Nephron (organoid): ENCODE results near the gene WDPCP.

Experiments used
- H3K27ac Mint-ChIP-seq, 3 experiments: 2 replicates each; pipeline ENCODE4 v1.8.0; 2020; ENCODE audit warnings: mixed read lengths in 3 of 3, mild to moderate bottlenecking in 2 of 3, moderate library complexity in 1 of 3
- H3K27me3 Mint-ChIP-seq: 2 replicates; pipeline ENCODE4 v1.8.0; 2021; ENCODE audit warnings: low read depth, mild to moderate bottlenecking, moderate library complexity, mixed read lengths
- H3K36me3 Mint-ChIP-seq: 2 replicates; pipeline ENCODE4 v1.8.0; 2020; ENCODE audit warnings: low read depth, mixed read lengths
- H3K4me1 Mint-ChIP-seq: 2 replicates; pipeline ENCODE4 v1.8.0; 2020; ENCODE audit warnings: mixed read lengths
- H3K4me3 Mint-ChIP-seq, 3 experiments: 2 replicates each; pipeline ENCODE4 v1.8.0; 2020; ENCODE audit warnings: mild to moderate bottlenecking in 3 of 3, mixed read lengths in 3 of 3, moderate library complexity in 2 of 3
- H3K9me3 Mint-ChIP-seq: 2 replicates; pipeline ENCODE4 v1.8.0; 2020; ENCODE audit warnings: mixed read lengths
- CTCF ChIP-seq, 3 experiments: fragments of 200-600 bp; sonication (generic); IDR thresholded peaks; one replicate each; pipeline ENCODE4 v1.5.0; 2021; ENCODE audit warnings: antibody characterized with exemption in 3 of 3; ENCODE audit not compliant: unreplicated experiment in 3 of 3

Gene WDPCP

GRCh38 chr2:63101954-63102353 lies 486.3 kb downstream of the WDPCP start:
- Mint-ChIP-seq H3K4me1 (no peaks in the 10 kb centered on the region), H3K27me3 (peaks cover 3% of the 10 kb centered on the region), H3K27ac (no peak overlapping the region), H3K9me3 (peaks cover 56% of the 10 kb centered on the region), H3K36me3 (peaks cover 4% of the 10 kb centered on the region), H3K4me3 (no peak overlapping the region)
- TF ChIP-seq CTCF (IDR thresholded peaks at IDR 0.05; ENCODE audit: unreplicated experiment in 3 of 3), result no peak

GRCh38 chr2:63099032-63099431 lies 489.2 kb downstream of the WDPCP start:
- TF ChIP-seq CTCF (IDR thresholded peaks at IDR 0.05; ENCODE audit: unreplicated experiment in 3 of 3), result no peak
- no peak overlapping the region for H3K4me3 Mint-ChIP-seq
- peaks cover 34% of the 10 kb centered on the region for H3K9me3 Mint-ChIP-seq
- H3K4me1 Mint-ChIP-seq, result no peaks in the 10 kb centered on the region
- H3K27me3 Mint-ChIP-seq, result no peaks in the 10 kb centered on the region
- H3K27ac Mint-ChIP-seq, result no peak overlapping the region
- no peaks in the 10 kb centered on the region for H3K36me3 Mint-ChIP-seq

- no peaks in the 10 kb centered on the region for H3K4me1 Mint-ChIP-seq
- H3K27ac Mint-ChIP-seq, result no peak overlapping the region
- no peak overlapping the region for H3K4me3 Mint-ChIP-seq
- TF ChIP-seq CTCF (IDR thresholded peaks at IDR 0.05; ENCODE audit: unreplicated experiment in 3 of 3), result no peak
- H3K27me3 Mint-ChIP-seq, result no peaks in the 10 kb centered on the region
- H3K9me3 Mint-ChIP-seq, result peaks cover 15% of the 10 kb centered on the region
- no peaks in the 10 kb centered on the region for H3K36me3 Mint-ChIP-seq
These were observed 491.8 kb downstream of the WDPCP start for GRCh38 chr2:63096491-63096890.

- Mint-ChIP-seq H3K4me1 (no peaks in the 10 kb centered on the region), H3K27ac (no peak overlapping the region), H3K36me3 (no peaks in the 10 kb centered on the region), H3K4me3 (no peak overlapping the region), H3K27me3 (no peaks in the 10 kb centered on the region), H3K9me3 (peaks cover 14% of the 10 kb centered on the region)
- no peak for TF ChIP-seq CTCF (IDR thresholded peaks at IDR 0.05; ENCODE audit: unreplicated experiment in 3 of 3)
These were observed 494.8 kb downstream of the WDPCP start for GRCh38 chr2:63093502-63093901.

- H3K9me3 Mint-ChIP-seq, result peaks cover 14% of the 10 kb centered on the region
- H3K27ac Mint-ChIP-seq, result no peak overlapping the region
- H3K27me3 Mint-ChIP-seq, result no peaks in the 10 kb centered on the region
- no peak for TF ChIP-seq CTCF (IDR thresholded peaks at IDR 0.05; ENCODE audit: unreplicated experiment in 3 of 3)
- no peaks in the 10 kb centered on the region for H3K36me3 Mint-ChIP-seq
- H3K4me3 Mint-ChIP-seq, result no peak overlapping the region
- H3K4me1 Mint-ChIP-seq, result no peaks in the 10 kb centered on the region
These were observed 495.4 kb downstream of the WDPCP start for GRCh38 chr2:63092857-63093256.

GRCh38 chr2:63092401-63092800 lies 495.9 kb downstream of the WDPCP start:
- H3K36me3 Mint-ChIP-seq, result no peaks in the 10 kb centered on the region
- no peak for TF ChIP-seq CTCF (IDR thresholded peaks at IDR 0.05; ENCODE audit: unreplicated experiment in 3 of 3)
- H3K4me1 Mint-ChIP-seq, result no peaks in the 10 kb centered on the region
- H3K27me3 Mint-ChIP-seq, result no peaks in the 10 kb centered on the region
- H3K9me3 Mint-ChIP-seq, result peaks cover 14% of the 10 kb centered on the region
- no peak overlapping the region for H3K27ac Mint-ChIP-seq
- H3K4me3 Mint-ChIP-seq, result no peak overlapping the region
